ENCODE data around the gene ZBED4.

Gene ZBED4

GRCh38 chr22:49879871-49880270 is 26.2 kb downstream of the ZBED4 start:
- DNase-seq = no peak

- no peak for DNase-seq
Measured at GRCh38 chr22:49880281-49880680, 26.6 kb downstream of the ZBED4 start.

DNA sequence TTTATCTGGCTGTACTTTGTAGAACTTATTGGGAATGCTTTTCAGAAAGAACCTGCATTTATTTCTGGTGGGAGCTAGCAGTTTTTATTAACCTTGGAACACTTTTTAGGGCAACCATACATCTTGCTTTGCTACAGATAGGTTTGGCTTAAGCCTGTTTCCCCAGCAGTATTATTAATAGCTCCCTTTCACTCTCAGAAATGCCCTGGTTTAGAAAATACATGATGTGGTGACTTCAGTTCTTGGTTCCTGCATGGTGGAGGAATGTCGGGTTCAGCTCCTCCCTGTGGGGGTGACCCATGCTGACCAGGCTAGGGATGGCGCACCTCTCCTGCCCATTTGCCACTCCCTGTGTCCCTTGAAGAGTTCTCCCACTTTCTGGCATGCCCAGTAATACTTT is 28.2 kb downstream of the ZBED4 start:
- DNase-seq = no peak

- no peak for DNase-seq
Measured at GRCh38 chr22:49882519-49883293, 29.1 kb downstream of the ZBED4 start.

GRCh38 chr22:49883294-49883640 is 29.6 kb downstream of the ZBED4 start:
- DNase-seq = no peak

DNA sequence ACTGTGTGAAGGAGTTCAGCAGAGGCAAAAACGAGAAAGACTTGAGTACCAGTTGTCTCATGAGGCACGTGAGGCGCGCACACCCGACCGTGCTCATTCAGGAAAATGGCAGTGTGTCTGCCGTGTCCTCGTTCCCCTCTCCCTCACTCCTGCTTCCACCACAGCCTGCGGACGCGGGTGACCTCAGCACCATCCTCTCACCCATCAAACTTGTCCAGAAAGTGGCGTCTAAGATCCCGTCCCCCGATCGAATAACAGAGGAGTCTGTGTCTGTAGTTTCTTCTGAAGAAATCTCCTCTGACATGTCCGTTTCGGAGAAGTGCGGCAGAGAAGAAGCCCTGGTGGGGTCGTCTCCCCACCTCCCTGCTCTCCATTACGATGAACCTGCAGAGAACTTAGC is 30.4 kb downstream of the ZBED4 start:
- DNase-seq = no peak

DNA sequence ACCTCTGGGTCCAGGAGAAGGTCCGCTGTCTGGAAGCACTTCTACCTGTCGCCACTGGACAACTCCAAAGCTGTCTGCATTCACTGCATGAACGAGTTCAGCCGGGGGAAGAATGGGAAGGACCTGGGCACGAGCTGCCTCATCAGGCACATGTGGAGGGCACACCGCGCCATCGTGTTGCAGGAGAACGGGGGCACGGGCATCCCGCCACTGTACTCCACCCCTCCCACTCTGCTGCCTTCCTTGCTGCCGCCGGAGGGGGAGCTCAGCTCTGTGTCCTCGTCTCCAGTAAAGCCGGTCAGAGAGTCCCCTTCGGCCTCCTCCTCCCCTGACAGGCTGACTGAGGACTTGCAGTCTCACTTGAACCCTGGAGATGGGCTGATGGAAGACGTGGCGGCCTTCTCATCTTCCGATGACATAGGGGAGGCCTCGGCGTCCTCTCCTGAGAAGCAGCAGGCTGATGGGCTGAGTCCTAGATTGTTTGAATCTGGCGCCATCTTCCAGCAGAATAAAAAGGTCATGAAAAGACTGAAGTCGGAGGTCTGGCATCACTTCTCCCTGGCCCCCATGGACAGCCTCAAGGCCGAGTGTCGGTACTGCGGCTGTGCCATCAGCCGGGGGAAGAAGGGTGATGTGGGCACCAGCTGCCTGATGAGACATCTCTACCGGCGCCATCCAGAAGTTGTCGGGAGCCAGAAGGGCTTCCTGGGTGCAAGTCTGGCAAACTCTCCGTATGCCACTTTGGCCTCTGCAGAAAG is 31.0 kb downstream of the ZBED4 start:
- no peak for DNase-seq

GRCh38 chr22:49885281-49885680 is 31.6 kb downstream of the ZBED4 start:
- no peak for DNase-seq

- no peak for DNase-seq
Measured at GRCh38 chr22:49885881-49886280, 32.2 kb downstream of the ZBED4 start.

DNA sequence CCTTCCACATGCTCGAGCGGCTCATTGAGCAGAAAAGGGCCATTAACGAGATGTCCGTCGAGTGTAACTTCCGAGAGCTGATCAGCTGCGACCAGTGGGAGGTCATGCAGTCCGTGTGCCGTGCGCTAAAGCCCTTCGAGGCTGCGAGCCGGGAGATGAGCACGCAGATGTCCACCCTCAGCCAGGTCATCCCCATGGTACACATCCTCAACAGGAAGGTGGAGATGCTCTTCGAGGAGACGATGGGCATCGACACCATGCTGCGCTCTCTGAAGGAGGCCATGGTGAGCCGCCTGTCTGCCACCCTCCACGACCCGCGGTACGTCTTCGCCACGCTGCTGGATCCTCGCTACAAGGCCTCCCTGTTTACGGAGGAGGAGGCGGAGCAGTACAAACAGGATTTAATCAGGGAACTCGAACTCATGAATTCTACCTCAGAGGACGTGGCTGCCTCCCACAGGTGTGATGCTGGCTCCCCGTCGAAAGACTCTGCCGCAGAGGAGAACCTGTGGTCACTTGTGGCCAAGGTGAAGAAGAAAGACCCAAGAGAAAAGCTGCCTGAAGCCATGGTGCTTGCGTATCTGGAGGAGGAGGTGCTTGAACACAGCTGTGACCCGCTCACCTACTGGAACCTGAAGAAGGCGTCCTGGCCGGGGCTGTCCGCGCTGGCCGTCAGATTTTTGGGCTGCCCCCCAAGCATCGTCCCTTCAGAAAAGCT is 32.9 kb downstream of the ZBED4 start:
- no peak for DNase-seq

DNA sequence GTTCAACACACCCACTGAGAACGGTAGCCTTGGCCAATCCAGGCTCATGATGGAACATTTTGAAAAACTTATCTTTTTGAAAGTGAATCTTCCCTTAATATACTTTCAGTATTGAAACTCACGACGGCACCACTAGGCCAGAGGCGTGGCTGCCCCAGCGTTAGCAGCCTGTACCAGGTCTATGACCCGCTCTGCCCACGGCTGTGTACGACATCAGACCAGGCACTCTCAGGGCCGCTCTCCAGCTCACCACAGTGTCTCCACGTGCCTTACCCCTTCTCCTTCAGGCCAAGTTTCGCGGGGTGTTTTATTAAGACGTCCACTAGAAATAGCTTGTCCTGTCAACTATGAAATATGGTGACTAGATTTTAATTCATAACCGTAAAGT is 33.4 kb downstream of the ZBED4 start:
- no peak for DNase-seq

DNA sequence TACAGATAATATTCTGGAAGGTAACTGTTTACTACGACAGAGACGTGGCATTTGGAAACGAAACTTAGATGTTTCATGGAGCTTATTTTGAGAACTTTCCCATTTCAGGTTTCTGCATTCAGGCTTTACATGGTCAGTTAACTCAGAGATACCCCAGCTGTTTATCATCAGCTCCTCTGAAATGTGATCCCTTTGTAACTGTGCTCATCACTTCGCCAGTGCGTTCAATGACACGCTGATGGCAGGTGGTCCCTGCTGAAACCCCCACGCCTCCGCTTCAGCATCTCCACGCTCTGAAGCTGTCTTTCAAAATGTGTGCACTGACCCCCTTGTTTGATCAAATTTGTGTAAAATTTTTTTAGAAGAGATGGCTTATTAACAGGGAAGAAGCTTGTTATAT is 34.1 kb downstream of the ZBED4 start:
- DNase-seq = no peak

GRCh38 chr22:49889071-49889470 is 35.4 kb downstream of the ZBED4 start:
- DNase-seq = no peak

- DNase-seq = no peak
Measured at GRCh38 chr22:49892226-49892899, 38.7 kb downstream of the ZBED4 start.

DNA sequence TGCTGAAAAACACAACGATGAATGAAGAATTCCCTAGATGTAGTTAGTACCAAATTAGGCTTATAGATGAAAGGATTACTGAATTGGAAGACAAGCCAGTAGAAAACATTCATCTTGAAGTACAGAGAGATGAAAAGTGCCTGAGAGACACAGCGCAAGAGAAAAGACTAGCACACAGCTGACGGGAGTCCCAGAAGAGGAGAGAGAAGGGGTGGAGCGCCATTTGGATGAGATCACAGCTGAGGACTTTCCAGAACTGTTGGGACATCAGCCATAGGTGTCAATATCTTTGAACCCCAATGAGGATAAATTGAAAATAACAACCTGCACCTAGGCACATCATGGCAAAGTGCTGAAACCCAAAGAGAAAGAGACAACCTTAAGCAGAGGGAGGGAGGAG is 39.4 kb downstream of the ZBED4 start:
- DNase-seq = no peak

DNA sequence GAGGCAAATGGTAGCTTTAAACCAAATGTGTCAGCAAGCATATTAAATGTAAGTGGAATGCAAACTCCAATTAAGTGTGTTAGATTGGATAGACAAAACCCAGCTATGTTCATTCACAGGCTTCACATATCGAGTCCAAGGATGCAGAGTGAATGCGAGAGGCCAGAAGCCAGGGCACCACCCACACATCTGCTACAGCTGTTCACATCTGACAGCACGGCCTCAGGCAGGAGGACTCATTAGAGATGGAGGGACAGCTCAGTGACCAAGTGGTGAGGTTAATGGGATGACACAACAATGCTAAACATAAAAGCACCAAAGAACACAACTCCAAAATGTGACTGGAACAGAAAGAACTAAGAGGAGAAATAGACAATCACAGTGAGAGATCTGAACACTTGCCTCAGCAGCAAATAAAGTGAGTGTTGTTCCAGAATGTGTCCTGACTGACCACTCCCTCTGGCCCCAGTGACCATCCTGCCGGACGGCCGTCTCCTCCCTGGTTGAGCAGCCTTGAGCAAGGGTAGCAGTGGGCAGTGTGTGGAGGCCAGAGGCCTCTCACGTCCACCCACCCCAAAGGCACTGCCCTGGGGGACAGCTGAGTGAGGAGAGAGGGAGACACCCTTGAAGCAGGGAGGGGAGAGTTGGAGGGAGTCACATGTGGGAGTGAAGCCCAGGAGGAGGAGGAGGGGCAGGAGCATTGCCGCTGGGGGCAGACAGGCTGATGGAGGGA is 40.8 kb downstream of the ZBED4 start:
- DNase-seq = no peak

GRCh38 chr22:49896201-49896600 is 42.6 kb downstream of the ZBED4 start:
- DNase-seq = no peak

GRCh38 chr22:49897015-49897684 is 43.5 kb downstream of the ZBED4 start:
- no peak for DNase-seq

GRCh38 chr22:49899530-49899929 is 45.9 kb downstream of the ZBED4 start:
- DNase-seq = no peak

- no peak for DNase-seq
Measured at GRCh38 chr22:49900441-49901230, 47.0 kb downstream of the ZBED4 start.

DNA sequence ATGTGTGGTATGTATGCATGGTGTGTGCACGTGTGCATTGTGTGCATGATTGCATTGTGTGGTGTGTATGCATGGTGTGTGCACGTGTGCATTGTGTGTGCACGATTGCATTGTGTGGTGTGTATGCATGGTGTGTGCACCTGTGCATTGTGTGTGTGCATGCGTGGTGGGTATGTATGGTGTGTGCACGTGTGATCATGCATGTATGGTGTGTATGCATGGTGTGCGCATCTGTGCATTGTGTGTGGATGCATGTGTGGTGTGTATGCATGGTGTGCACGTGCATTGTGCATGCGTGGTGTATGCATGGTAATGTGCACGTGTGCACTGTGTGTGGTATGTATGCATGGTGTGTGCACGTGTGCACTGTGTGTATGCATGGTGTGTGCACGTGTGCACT is 47.8 kb downstream of the ZBED4 start:
- no peak for DNase-seq
